Thyroid gland (tissue), 4 donors: Measurements from ENCODE around the gene ZNRF1. TPM values are rescaled to one million over a fixed set of nuclear protein-coding genes. Genes with fewer than 3 reads are reported as not detected.
"Not testable (repeated sequence)": the region's sequence is repeated elsewhere in the genome, so short reads cannot be mapped to it uniquely, and the experiment has no call there.

Source experiments
- DNase-seq, 2 donors: peaks; one replicate each; pipeline ENCODE4 v3.0.0-alpha.2; 2019
- H3K27ac ChIP-seq, 3 donors: fragments of 200-600 bp; sonication (generic); 1 replicate in 2 of 3; 2 replicates in 1 of 3; pipeline ENCODE4 v1.5.1; 2016 to 2019; ENCODE audit warnings: mild to moderate bottlenecking in 1 of 3, moderate library complexity in 1 of 3
- H3K27me3 ChIP-seq: fragments of 200-600 bp; sonication (generic); one replicate; pipeline ENCODE4 v1.5.1; 2019
- H3K36me3 ChIP-seq, 2 donors: fragments of 200-600 bp; sonication (generic); one replicate each; pipeline ENCODE4 v1.5.1; 2016 to 2019
- H3K4me1 ChIP-seq, 2 donors: fragments of 200-600 bp; sonication (generic); one replicate each; pipeline ENCODE4 v1.5.1; 2017 to 2019
- H3K4me3 ChIP-seq, 3 donors: fragments of 200-600 bp; sonication (generic); replicated peaks in 1 of 3; 1 replicate in 2 of 3; 2 replicates in 1 of 3; pipeline ENCODE4 v1.5.1; 2016; ENCODE audit warnings: mild to moderate bottlenecking in 1 of 3
- H3K9me3 ChIP-seq: fragments of 200-600 bp; sonication (generic); one replicate; pipeline ENCODE4 v1.5.1; 2017
- CTCF ChIP-seq, 6 experiments: fragments of 200-600 bp in 3 of 6; fragments of 450-650 bp in 3 of 6; sonication (generic) in 3 of 6; IDR thresholded peaks; one replicate each; pipeline ENCODE4 v1.5.1; 2016 to 2019; ENCODE audit warnings: antibody characterized with exemption in 6 of 6, mild to moderate bottlenecking in 2 of 6, inconsistent platforms in 1 of 6, moderate library complexity in 1 of 6
- POLR2A ChIP-seq, 2 donors: fragments of 450-650 bp; IDR thresholded peaks; one replicate each; pipeline ENCODE4 v1.6.1; 2017; ENCODE audit warnings: antibody characterized with exemption in 2 of 2, mild to moderate bottlenecking in 2 of 2, moderate library complexity in 1 of 2
- WGBS, 2 donors: methylation state at CpG; one replicate each; pipeline ENCODE4 v1.1.5; 2017; 5-methylcytosine and 5-hydroxymethylcytosine counted together
- intact Hi-C: fragments of 100-400 bp; cut with DNase I; formaldehyde crosslinking; loops from one replicate; pipeline ENCODE4 v1.15.1; 2023
- total RNA-seq, 4 donors: library from RNA; depleted of rRNA; stranded (reverse); fragments of >200 nt; gene quantifications; one replicate each; pipeline ENCODE4 v1.2.3, GENCODE V29; 2016

Gene ZNRF1
- total RNA-seq, 4 donors from 2014 or later: 47.4 to 94.5 (median 57.4) TPM

- no peak for DNase-seq
- Histone ChIP-seq H3K27me3 (no peaks in the 10 kb centered on the region), H3K9me3 (no peaks in the 10 kb centered on the region), H3K27ac (peak overlapping the region; percentile 5 to 74 (median 37)), H3K36me3 (no peaks in the 10 kb centered on the region), H3K4me1 (peaks cover 35 to 53% of the 10 kb centered on the region in 2 donors), H3K4me3 (no peak overlapping the region)
- no peak for TF ChIP-seq CTCF (IDR thresholded peaks at IDR 0.05)
- TF ChIP-seq POLR2A (IDR thresholded peaks at IDR 0.05): no peak
- 38 to 46% methylated on average over 3 of the region's 3 CpGs for WGBS, 2 donors
- intact Hi-C loops: no loop called here
These were observed 89.4 kb downstream of the ZNRF1 start for GRCh38 chr16:75088216-75088615.

GRCh38 chr16:75088934-75089333, 90.1 kb downstream of the ZNRF1 start:
- DNase-seq: no peak
- TF ChIP-seq CTCF (IDR thresholded peaks at IDR 0.05) (no peak), POLR2A (IDR thresholded peaks at IDR 0.05) (no peak)
- intact Hi-C loops: no loop called here
- Histone ChIP-seq H3K4me1 (peaks cover 30 to 53% of the 10 kb centered on the region in 2 donors), H3K9me3 (no peaks in the 10 kb centered on the region), H3K27me3 (no peaks in the 10 kb centered on the region), H3K36me3 (no peaks in the 10 kb centered on the region), H3K4me3 (no peak overlapping the region), H3K27ac (peak overlapping the region in 1 of 3 donors; percentile 0)
- 91 to 95% methylated on average over 8 of the region's 8 CpGs for WGBS, 2 donors

- DNase-seq: no peak
- WGBS, 2 donors: 70 to 90% methylated on average over 6 of the region's 6 CpGs
- Histone ChIP-seq H3K27ac (no peak overlapping the region), H3K4me1 (peaks cover 30 to 53% of the 10 kb centered on the region in 2 donors), H3K4me3 (no peak overlapping the region), H3K27me3 (no peaks in the 10 kb centered on the region), H3K9me3 (no peaks in the 10 kb centered on the region), H3K36me3 (no peaks in the 10 kb centered on the region)
- intact Hi-C loops: no loop called here
- TF ChIP-seq CTCF (IDR thresholded peaks at IDR 0.05) (no peak), POLR2A (IDR thresholded peaks at IDR 0.05) (no peak)
These were observed 90.8 kb downstream of the ZNRF1 start for GRCh38 chr16:75089486-75090202.

- H3K27ac ChIP-seq, intact Hi-C loops, DNase-seq, H3K27me3 ChIP-seq, H3K9me3 ChIP-seq, H3K36me3 ChIP-seq, H3K4me3 ChIP-seq: not testable (repeated sequence)
- 94 to 97% methylated on average over 6 of the region's 6 CpGs for WGBS, 2 donors
- H3K4me1 ChIP-seq: peaks cover 36 to 60% of the 10 kb centered on the region in 2 donors
These were observed 92.1 kb downstream of the ZNRF1 start for GRCh38 chr16:75090899-75091298.

GRCh38 chr16:75091619-75092018, 92.8 kb downstream of the ZNRF1 start:
- DNase-seq, H3K27me3 ChIP-seq, H3K9me3 ChIP-seq, intact Hi-C loops, H3K36me3 ChIP-seq, H3K27ac ChIP-seq, H3K4me3 ChIP-seq: not testable (repeated sequence)
- peaks cover 35 to 60% of the 10 kb centered on the region in 2 donors for H3K4me1 ChIP-seq
- WGBS, 2 donors: 60 to 64% methylated on average over 3 of the region's 3 CpGs

- intact Hi-C loops: no loop called here
- TF ChIP-seq CTCF (IDR thresholded peaks at IDR 0.05) (no peak), POLR2A (IDR thresholded peaks at IDR 0.05) (no peak)
- no peak for DNase-seq
- H3K4me3 ChIP-seq: no peak overlapping the region
- no peaks in the 10 kb centered on the region for H3K36me3 ChIP-seq
- peaks cover 34 to 59% of the 10 kb centered on the region in 2 donors for H3K4me1 ChIP-seq
- no peaks in the 10 kb centered on the region for H3K9me3 ChIP-seq
- no peaks in the 10 kb centered on the region for H3K27me3 ChIP-seq
- H3K27ac ChIP-seq: peak overlapping the region in 1 of 3 donors; percentile 82
- 88 to 91% methylated on average over 7 of the region's 7 CpGs for WGBS, 2 donors
These were observed 94.0 kb downstream of the ZNRF1 start for GRCh38 chr16:75092777-75093176.
